Measurements from ENCODE around the gene AGFG1.

DNA sequence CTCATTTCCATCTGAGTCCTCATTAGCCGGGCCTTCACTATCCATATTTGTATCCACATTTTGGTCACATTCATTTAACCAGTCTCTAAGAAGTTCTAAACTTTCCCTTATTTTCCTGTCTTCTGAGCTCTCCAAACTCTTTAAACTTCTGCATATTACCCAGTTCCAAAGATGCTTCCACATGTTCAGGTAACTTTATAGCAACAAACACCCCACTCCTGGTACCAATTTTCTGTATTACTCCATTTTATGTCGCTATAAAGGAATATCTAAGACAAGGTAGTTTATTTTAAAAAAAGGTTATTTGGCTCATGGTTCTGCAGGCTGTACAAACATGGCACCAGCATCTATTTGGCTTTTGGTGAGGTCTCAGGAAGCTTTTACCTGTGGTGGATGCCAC lies 38.8 kb upstream of the AGFG1 start:
- TF ChIP-seq, protein P1, sequence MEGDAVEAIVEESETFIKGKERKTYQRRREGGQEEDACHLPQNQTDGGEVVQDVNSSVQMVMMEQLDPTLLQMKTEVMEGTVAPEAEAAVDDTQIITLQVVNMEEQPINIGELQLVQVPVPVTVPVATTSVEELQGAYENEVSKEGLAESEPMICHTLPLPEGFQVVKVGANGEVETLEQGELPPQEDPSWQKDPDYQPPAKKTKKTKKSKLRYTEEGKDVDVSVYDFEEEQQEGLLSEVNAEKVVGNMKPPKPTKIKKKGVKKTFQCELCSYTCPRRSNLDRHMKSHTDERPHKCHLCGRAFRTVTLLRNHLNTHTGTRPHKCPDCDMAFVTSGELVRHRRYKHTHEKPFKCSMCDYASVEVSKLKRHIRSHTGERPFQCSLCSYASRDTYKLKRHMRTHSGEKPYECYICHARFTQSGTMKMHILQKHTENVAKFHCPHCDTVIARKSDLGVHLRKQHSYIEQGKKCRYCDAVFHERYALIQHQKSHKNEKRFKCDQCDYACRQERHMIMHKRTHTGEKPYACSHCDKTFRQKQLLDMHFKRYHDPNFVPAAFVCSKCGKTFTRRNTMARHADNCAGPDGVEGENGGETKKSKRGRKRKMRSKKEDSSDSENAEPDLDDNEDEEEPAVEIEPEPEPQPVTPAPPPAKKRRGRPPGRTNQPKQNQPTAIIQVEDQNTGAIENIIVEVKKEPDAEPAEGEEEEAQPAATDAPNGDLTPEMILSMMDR (IDR thresholded peaks at IDR 0.05), result no peak
- no peak for TF ChIP-seq FOXP1 (CRISPR knock-in tag; IDR thresholded peaks at IDR 0.05; ENCODE audit: borderline replicate concordance)
- TF ChIP-seq, protein P2, sequence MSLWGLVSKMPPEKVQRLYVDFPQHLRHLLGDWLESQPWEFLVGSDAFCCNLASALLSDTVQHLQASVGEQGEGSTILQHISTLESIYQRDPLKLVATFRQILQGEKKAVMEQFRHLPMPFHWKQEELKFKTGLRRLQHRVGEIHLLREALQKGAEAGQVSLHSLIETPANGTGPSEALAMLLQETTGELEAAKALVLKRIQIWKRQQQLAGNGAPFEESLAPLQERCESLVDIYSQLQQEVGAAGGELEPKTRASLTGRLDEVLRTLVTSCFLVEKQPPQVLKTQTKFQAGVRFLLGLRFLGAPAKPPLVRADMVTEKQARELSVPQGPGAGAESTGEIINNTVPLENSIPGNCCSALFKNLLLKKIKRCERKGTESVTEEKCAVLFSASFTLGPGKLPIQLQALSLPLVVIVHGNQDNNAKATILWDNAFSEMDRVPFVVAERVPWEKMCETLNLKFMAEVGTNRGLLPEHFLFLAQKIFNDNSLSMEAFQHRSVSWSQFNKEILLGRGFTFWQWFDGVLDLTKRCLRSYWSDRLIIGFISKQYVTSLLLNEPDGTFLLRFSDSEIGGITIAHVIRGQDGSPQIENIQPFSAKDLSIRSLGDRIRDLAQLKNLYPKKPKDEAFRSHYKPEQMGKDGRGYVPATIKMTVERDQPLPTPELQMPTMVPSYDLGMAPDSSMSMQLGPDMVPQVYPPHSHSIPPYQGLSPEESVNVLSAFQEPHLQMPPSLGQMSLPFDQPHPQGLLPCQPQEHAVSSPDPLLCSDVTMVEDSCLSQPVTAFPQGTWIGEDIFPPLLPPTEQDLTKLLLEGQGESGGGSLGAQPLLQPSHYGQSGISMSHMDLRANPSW (CRISPR knock-in tag; conservative IDR thresholded peaks at IDR 0.05; ENCODE audit: low read depth), result no peak
- no peak for TF ChIP-seq FOXK1 (CRISPR knock-in tag; IDR thresholded peaks at IDR 0.05)
- TF ChIP-seq, protein P3, sequence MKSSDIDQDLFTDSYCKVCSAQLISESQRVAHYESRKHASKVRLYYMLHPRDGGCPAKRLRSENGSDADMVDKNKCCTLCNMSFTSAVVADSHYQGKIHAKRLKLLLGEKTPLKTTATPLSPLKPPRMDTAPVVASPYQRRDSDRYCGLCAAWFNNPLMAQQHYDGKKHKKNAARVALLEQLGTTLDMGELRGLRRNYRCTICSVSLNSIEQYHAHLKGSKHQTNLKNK (CRISPR knock-in tag; IDR thresholded peaks at IDR 0.05), result no peak
- TF ChIP-seq, protein P4, sequence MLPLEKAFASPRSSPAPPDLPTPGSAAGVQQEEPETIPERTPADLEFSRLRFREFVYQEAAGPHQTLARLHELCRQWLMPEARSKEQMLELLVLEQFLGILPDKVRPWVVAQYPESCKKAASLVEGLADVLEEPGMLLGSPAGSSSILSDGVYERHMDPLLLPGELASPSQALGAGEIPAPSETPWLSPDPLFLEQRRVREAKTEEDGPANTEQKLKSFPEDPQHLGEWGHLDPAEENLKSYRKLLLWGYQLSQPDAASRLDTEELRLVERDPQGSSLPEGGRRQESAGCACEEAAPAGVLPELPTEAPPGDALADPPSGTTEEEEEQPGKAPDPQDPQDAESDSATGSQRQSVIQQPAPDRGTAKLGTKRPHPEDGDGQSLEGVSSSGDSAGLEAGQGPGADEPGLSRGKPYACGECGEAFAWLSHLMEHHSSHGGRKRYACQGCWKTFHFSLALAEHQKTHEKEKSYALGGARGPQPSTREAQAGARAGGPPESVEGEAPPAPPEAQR (CRISPR knock-in tag; IDR thresholded peaks at IDR 0.05), result no peak
- TF ChIP-seq NR1H2 (CRISPR knock-in tag; IDR thresholded peaks at IDR 0.05), result no peak
- TF ChIP-seq, protein P5, sequence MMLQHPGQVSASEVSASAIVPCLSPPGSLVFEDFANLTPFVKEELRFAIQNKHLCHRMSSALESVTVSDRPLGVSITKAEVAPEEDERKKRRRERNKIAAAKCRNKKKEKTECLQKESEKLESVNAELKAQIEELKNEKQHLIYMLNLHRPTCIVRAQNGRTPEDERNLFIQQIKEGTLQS (CRISPR knock-in tag; conservative IDR thresholded peaks at IDR 0.05), result no peak
- TF ChIP-seq JUN (CRISPR knock-in tag; IDR thresholded peaks at IDR 0.05), result no peak
- TF ChIP-seq, protein P6, sequence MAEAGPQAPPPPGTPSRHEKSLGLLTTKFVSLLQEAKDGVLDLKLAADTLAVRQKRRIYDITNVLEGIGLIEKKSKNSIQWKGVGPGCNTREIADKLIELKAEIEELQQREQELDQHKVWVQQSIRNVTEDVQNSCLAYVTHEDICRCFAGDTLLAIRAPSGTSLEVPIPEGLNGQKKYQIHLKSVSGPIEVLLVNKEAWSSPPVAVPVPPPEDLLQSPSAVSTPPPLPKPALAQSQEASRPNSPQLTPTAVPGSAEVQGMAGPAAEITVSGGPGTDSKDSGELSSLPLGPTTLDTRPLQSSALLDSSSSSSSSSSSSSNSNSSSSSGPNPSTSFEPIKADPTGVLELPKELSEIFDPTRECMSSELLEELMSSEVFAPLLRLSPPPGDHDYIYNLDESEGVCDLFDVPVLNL (CRISPR knock-in tag; IDR thresholded peaks at IDR 0.05; ENCODE audit: borderline replicate concordance, low read depth), result no peak
- TF ChIP-seq, protein P7, sequence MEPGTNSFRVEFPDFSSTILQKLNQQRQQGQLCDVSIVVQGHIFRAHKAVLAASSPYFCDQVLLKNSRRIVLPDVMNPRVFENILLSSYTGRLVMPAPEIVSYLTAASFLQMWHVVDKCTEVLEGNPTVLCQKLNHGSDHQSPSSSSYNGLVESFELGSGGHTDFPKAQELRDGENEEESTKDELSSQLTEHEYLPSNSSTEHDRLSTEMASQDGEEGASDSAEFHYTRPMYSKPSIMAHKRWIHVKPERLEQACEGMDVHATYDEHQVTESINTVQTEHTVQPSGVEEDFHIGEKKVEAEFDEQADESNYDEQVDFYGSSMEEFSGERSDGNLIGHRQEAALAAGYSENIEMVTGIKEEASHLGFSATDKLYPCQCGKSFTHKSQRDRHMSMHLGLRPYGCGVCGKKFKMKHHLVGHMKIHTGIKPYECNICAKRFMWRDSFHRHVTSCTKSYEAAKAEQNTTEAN (CRISPR knock-in tag; IDR thresholded peaks at IDR 0.05), result no peak
